IMR-90 (cell line): ENCODE data around the gene CERK.

Experiments used
- BHLHE40 ChIP-seq: fragments of 150-350 bp; IDR thresholded peaks from 2 replicates; pipeline ENCODE4 v1.6.1; 2016; ENCODE audit warnings: mild to moderate bottlenecking, low read depth, low read length
- CEBPB ChIP-seq: IDR thresholded peaks from 2 replicates; pipeline ENCODE4 v1.6.1; 2012; ENCODE audit warnings: low read depth, low read length, improper control_type of control experiment
- CTCF ChIP-seq: conservative IDR thresholded peaks from 2 replicates; pipeline ENCODE4 v1.5.1; 2012; ENCODE audit warnings: mild to moderate bottlenecking, low read depth, low read length, improper control_type of control experiment
- FOS ChIP-seq: fragments of 150-350 bp; IDR thresholded peaks from 2 replicates; pipeline ENCODE4 v1.6.1; 2016; ENCODE audit warnings: low read depth, low read length
- MAFK ChIP-seq: IDR thresholded peaks from 2 replicates; pipeline ENCODE4 v1.6.1; 2012; ENCODE audit warnings: low read depth, low read length, improper control_type of control experiment
- MAZ ChIP-seq: IDR thresholded peaks from 2 replicates; pipeline ENCODE4 v1.6.1; 2012; ENCODE audit warnings: low read depth, mild to moderate bottlenecking, low read length, improper control_type of control experiment, moderate library complexity, borderline replicate concordance
- POLR2A ChIP-seq: IDR thresholded peaks from 2 replicates; pipeline ENCODE4 v1.6.1; 2012; ENCODE audit warnings: mild to moderate bottlenecking, low read depth, low read length
- RAD21 ChIP-seq: IDR thresholded peaks from 2 replicates; pipeline ENCODE4 v1.6.1; 2012; ENCODE audit warnings: low read length, improper control_type of control experiment
- RCOR1 ChIP-seq: IDR thresholded peaks from 2 replicates; pipeline ENCODE4 v1.6.1; 2012; ENCODE audit warnings: mild to moderate bottlenecking, low read length, improper control_type of control experiment; ENCODE audit not compliant: insufficient replicate concordance
- RFX5 ChIP-seq: IDR thresholded peaks from 2 replicates; pipeline ENCODE4 v1.8.0; 2012; ENCODE audit warnings: low read depth, mild to moderate bottlenecking, low read length, moderate library complexity
- SMC3 ChIP-seq: fragments of 150-350 bp; IDR thresholded peaks from 2 replicates; pipeline ENCODE4 v1.6.1; 2016; ENCODE audit warnings: low read depth, mild to moderate bottlenecking, antibody characterized with exemption, low read length, moderate library complexity
- USF2 ChIP-seq: fragments of 150-350 bp; IDR thresholded peaks from 2 replicates; pipeline ENCODE4 v1.6.1; 2017; ENCODE audit warnings: mild to moderate bottlenecking, antibody characterized with exemption, low read length, low read depth

GRCh38 chr22:46635756-46636155, 102.3 kb downstream of the CERK start:
- TF ChIP-seq POLR2A (no peak), USF2 (no peak), CTCF (no peak), MAFK (no peak), RCOR1 (no peak), RAD21 (no peak), SMC3 (no peak), CEBPB (no peak), RFX5 (no peak), MAZ (no peak), BHLHE40 (no peak), FOS (no peak)
